Endodermal cell (in vitro differentiated cells): ENCODE results near the gene SINHCAF. TPM values are rescaled to one million over a fixed set of nuclear protein-coding genes. Genes with fewer than 3 reads are reported as not detected.

ENCODE experiments used
- DNase-seq: peaks from one replicate; pipeline ENCODE4 v3.0.0-alpha.2; 2017
- H3K27ac ChIP-seq: 2 replicates; pipeline ENCODE4 v1.5.1; 2013; ENCODE audit warnings: mild to moderate bottlenecking, low read depth, low read length, moderate library complexity
- H3K27me3 ChIP-seq: 2 replicates; pipeline ENCODE4 v1.6.1; 2013; ENCODE audit warnings: mild to moderate bottlenecking, low read length, moderate library complexity; ENCODE audit not compliant: insufficient read depth, control insufficient read depth, poor library complexity, severe bottlenecking
- H3K36me3 ChIP-seq: 2 replicates; pipeline ENCODE4 v1.7.0; 2013; ENCODE audit warnings: mild to moderate bottlenecking, low read length, moderate library complexity; ENCODE audit not compliant: control insufficient read depth, insufficient read depth
- H3K4me1 ChIP-seq: one replicate; pipeline ENCODE4 v1.7.0; 2013; ENCODE audit warnings: low read length; ENCODE audit not compliant: control insufficient read depth, insufficient read depth
- H3K4me3 ChIP-seq: 2 replicates; pipeline ENCODE4 v1.5.1; 2013; ENCODE audit warnings: mild to moderate bottlenecking, low read length, moderate library complexity
- H3K9ac ChIP-seq: 2 replicates; pipeline ENCODE4 v1.6.1; 2013; ENCODE audit warnings: mild to moderate bottlenecking, low read length, moderate library complexity; ENCODE audit not compliant: poor library complexity, severe bottlenecking; ENCODE audit errors: extremely low read depth
- H3K9me3 ChIP-seq: 2 replicates; pipeline ENCODE4 v1.6.1; 2013; ENCODE audit warnings: mild to moderate bottlenecking, low read length, moderate library complexity; ENCODE audit not compliant: control insufficient read depth
- H3K27ac Mint-ChIP-seq: 2 replicates; pipeline ENCODE4 v1.8.0; 2020; ENCODE audit warnings: mixed read lengths
- H3K27me3 Mint-ChIP-seq: 2 replicates; pipeline ENCODE4 v1.8.0; 2021; ENCODE audit warnings: mild to moderate bottlenecking, mixed read lengths; ENCODE audit not compliant: insufficient read depth
- H3K36me3 Mint-ChIP-seq: 2 replicates; pipeline ENCODE4 v1.8.0; 2020; ENCODE audit warnings: low read depth, mixed read lengths
- H3K4me1 Mint-ChIP-seq: 2 replicates; pipeline ENCODE4 v1.8.0; 2020; ENCODE audit warnings: mixed read lengths
- H3K4me3 Mint-ChIP-seq: 2 replicates; pipeline ENCODE4 v1.8.0; 2020; ENCODE audit warnings: mild to moderate bottlenecking, moderate library complexity, mixed read lengths
- H3K9me3 Mint-ChIP-seq: 2 replicates; pipeline ENCODE4 v1.8.0; 2020; ENCODE audit warnings: mild to moderate bottlenecking, mixed read lengths
- CTCF ChIP-seq: fragments of 200-600 bp; sonication (generic); conservative IDR thresholded peaks from 2 replicates; pipeline ENCODE4 v1.5.0; 2021; ENCODE audit warnings: antibody characterized with exemption, mild to moderate bottlenecking
- WGBS, 2 experiments: methylation state at CpG; one replicate each; pipeline versions ENCODE4 v1.1.5 to v1.1.7; 2013; ENCODE audit warnings: missing lambda C conversion rate in 2 of 2, mixed read lengths in 1 of 2; ENCODE audit not compliant: insufficient coverage in 1 of 2, insufficient read length in 1 of 2; 5-methylcytosine and 5-hydroxymethylcytosine counted together
- total RNA-seq, 2 donors: library from RNA; stranded (reverse); fragmentation: NEBNext Ultra II Directional in 1 of 2; extraction: Animal tissue kit (Norgen Biotek cat#: 25700) in 1 of 2; gene quantifications; 2 replicates in 1 of 2; 3 replicates in 1 of 2; pipeline ENCODE4 v1.2.1, GENCODE V29; 2021

SINHCAF gene
- total RNA-seq, 2 donors from 2014 or later = 323 to 779 TPM

- no peaks in the 10 kb centered on the region for H3K9me3 Mint-ChIP-seq
- no peak overlapping the region for H3K9ac ChIP-seq
- H3K27ac Mint-ChIP-seq = peak overlapping the region; percentile 56
- peaks cover 54% of the 10 kb centered on the region for H3K4me1 Mint-ChIP-seq
- H3K4me1 ChIP-seq = peaks cover 23% of the 10 kb centered on the region
- H3K27ac ChIP-seq = no peak overlapping the region
- WGBS, 2 experiments = 100% methylated on average over 1 of the region's 1 CpG
- no peak for TF ChIP-seq CTCF
- DNase-seq = no peak
- H3K27me3 Mint-ChIP-seq = no peaks in the 10 kb centered on the region
- H3K36me3 ChIP-seq = peaks cover 83% of the 10 kb centered on the region
- H3K27me3 ChIP-seq = no peaks in the 10 kb centered on the region
- no peak overlapping the region for H3K4me3 Mint-ChIP-seq
- no peaks in the 10 kb centered on the region for H3K9me3 ChIP-seq
- no peak overlapping the region for H3K4me3 ChIP-seq
- H3K36me3 Mint-ChIP-seq = peaks cover 92% of the 10 kb centered on the region
Observed at GRCh38 chr12:31300341-31300740, 25.6 kb downstream of the SINHCAF start.

GRCh38 chr12:31298922-31299321 is 27.0 kb downstream of the SINHCAF start:
- no peaks in the 10 kb centered on the region for H3K27me3 Mint-ChIP-seq

GRCh38 chr12:31298515-31298910 is 27.4 kb downstream of the SINHCAF start:
- Histone ChIP-seq H3K4me1 (peaks cover 20% of the 10 kb centered on the region), H3K27ac (no peak overlapping the region), H3K36me3 (peaks cover 83% of the 10 kb centered on the region), H3K27me3 (no peaks in the 10 kb centered on the region), H3K9ac (no peak overlapping the region), H3K4me3 (no peak overlapping the region), H3K9me3 (no peaks in the 10 kb centered on the region)
- Mint-ChIP-seq H3K9me3 (no peaks in the 10 kb centered on the region), H3K36me3 (peaks cover 92% of the 10 kb centered on the region), H3K27me3 (no peaks in the 10 kb centered on the region), H3K4me1 (peaks cover 39% of the 10 kb centered on the region), H3K4me3 (no peak overlapping the region), H3K27ac (peak overlapping the region; percentile 52)
- no peak for TF ChIP-seq CTCF
- 98% methylated on average over 2 of the region's 2 CpGs; no CpG with 5 or more reads in 1 of the 2 experiments for WGBS, 2 experiments
- no peak for DNase-seq

More at GRCh38 chr12:31298922-31299321, 27.0 kb downstream of the SINHCAF start:
- peaks cover 83% of the 10 kb centered on the region for H3K36me3 ChIP-seq
- Mint-ChIP-seq H3K9me3 (no peaks in the 10 kb centered on the region), H3K36me3 (peaks cover 92% of the 10 kb centered on the region), H3K4me1 (peaks cover 40% of the 10 kb centered on the region), H3K27ac (peak overlapping the region; percentile 52), H3K4me3 (no peak overlapping the region)
- peaks cover 20% of the 10 kb centered on the region for H3K4me1 ChIP-seq
- no peaks in the 10 kb centered on the region for H3K27me3 ChIP-seq
- WGBS, 2 experiments = 84 to 86% methylated on average over 1 to 3 of the region's 3 CpGs
- DNase-seq = no peak
- no peak overlapping the region for H3K4me3 ChIP-seq
- H3K9ac ChIP-seq = no peak overlapping the region
- no peaks in the 10 kb centered on the region for H3K9me3 ChIP-seq
- H3K27ac ChIP-seq = no peak overlapping the region
- no peak for TF ChIP-seq CTCF
